HG03575 (cell line): ENCODE measurements around the gene BNIP3.
"Not testable (repeated sequence)": the region's sequence is repeated elsewhere in the genome, so short reads cannot be mapped to it uniquely, and the experiment has no call there.

Experiments
- ATAC-seq: cut with Tn5 transposase; IDR thresholded peaks from one replicate; pipeline ENCODE4 v1.9.1; 2021; ENCODE audit not compliant: unreplicated experiment, insufficient number of reproducible peaks, low FRiP score; ENCODE audit errors: extremely low read depth

Gene BNIP3

DNA sequence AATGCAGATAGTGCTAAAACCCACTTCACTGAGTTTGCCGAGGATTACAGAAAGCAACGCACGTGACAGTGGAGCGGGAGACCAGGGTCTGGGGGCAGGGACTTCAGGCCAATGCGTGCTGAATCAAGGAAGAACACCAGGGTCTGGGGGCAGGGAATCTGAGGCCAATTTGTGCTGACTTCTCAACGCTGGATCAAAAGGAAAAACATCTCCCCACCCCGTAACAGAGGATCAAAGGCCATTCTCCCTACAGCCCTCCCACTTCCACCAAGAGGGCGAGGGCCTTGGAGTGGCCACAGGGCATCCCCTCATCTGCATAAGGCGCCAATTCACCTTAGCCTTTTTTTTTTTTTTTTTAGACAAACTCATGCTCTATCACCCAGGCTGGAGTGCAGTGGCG, 22.3 kb upstream of the BNIP3 start:
- no peak for ATAC-seq

DNA sequence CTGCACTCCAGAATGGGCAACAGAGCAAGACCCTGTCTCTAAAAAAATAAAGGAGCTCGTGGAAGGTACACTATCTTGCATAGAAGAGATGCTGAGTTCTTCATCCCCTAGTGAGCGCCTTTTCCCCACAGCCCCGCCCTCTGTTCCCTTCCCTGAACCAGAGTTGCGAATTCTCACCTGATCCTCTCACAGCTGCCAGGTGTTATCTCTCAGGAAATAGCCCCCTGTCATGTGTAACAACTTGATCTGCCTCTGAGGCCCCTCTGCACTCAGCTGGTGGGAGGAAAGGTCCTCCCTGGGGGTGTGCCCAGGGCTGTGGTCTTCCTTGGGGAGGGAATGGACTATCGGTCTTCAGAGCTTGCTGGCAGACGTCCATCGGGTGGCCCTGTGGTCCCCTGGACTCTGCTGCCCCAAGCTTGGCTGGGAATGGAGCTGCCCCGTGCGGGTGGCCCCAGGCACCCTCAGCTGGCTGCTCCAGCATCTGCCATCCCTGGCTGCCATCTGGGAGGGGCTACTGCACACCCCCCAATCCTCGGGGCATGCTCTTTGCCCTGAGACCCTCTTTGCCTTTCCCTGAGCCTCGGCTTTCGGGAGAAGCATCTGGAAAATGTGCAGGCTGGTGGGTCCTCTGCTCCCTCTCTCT, 21.7 kb upstream of the BNIP3 start:
- no peak for ATAC-seq

DNA sequence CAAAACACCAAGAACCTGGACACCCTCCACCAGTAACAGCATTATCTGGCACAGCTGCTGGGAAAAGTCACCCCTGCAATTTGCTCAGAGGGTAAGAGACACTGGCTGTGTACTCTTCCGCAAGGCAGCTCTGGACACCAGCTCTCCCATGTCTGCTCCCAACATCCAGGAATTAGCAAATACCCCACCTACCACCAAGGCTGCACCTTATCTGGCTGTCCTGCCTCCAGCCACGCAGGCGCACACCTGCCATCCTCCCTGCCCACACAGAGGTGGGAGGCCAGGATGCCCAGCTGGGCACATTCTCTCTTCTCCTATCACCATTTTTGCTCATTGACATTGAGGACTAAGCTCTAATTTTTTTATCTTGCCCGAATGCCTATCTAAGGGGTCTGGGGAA, 20.3 kb upstream of the BNIP3 start:
- no peak for ATAC-seq

DNA sequence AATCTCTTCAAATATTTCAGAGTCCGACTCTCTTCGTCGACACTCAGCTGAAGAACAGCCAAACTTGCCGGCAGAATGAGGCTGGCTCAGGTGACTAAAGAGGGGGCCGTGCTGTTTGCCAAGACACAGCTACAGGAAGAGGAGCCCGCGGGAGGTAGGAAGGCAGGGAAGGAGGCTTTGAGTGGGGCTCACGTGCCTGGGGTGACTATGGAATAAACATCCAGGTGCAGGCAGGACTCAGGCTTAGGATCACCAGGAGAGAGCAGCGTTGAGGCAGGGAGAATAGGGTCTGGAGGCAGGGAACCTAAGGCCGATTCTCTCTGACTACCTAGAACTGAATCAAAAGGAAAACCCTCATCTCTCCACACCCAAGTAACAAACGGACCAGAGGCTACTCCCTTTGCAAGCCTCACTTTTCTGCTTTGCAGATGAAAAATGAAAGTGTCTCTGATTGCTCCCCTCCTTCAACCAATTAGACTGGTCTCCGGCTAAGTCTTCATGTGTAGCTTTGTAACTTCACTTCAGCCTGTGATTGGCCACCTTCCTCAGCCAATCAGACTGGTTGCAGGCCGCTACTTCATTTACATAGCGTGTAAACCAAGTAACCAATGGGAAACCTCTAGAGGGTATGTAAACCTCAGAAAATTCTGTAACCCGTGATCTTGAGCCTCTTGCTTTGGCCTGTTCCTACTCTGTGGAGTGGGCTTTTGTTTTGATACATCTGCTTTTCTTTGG, 19.7 kb upstream of the BNIP3 start:
- no peak for ATAC-seq

DNA sequence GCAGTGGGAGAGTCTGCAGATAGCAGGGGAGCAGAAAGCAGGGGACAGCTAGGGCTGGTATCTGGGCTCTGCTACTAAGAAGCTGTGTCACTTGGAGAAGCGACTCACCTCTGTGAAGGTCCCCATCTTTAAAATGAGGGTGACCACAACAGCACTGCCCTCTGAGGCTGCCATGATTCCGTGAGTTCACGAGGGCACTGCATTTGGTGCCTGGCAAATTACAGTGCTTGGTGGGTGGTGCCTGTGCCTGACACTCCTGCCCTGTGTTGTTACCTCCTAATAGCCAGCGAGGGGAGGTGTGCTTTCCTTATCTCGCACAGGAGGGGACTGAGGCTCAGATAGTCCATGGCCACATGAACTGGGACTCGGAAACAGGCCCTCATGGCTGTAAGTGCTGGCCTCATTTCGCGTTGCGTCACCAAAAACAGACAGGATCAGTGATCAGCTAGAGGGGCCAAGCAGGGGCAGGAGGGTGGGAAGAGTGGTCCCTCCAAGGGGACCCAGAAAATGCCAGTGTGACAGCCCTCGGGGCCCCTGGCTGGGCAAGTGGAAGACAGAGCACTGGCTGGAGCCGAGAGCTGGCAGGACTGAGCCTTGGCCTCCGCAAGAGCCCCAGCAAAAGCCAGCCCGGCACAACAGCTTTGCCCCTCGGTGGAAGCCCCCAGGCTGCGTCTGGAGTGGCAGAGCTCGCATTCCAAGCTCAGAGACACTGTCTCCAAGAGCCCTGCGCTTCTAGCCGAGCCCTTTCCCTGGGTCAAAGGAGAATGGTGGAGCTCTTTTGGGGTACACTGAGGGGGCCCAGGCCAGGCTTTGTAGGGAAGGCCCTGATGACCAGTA, 17.3 kb upstream of the BNIP3 start:
- no peak for ATAC-seq

DNA sequence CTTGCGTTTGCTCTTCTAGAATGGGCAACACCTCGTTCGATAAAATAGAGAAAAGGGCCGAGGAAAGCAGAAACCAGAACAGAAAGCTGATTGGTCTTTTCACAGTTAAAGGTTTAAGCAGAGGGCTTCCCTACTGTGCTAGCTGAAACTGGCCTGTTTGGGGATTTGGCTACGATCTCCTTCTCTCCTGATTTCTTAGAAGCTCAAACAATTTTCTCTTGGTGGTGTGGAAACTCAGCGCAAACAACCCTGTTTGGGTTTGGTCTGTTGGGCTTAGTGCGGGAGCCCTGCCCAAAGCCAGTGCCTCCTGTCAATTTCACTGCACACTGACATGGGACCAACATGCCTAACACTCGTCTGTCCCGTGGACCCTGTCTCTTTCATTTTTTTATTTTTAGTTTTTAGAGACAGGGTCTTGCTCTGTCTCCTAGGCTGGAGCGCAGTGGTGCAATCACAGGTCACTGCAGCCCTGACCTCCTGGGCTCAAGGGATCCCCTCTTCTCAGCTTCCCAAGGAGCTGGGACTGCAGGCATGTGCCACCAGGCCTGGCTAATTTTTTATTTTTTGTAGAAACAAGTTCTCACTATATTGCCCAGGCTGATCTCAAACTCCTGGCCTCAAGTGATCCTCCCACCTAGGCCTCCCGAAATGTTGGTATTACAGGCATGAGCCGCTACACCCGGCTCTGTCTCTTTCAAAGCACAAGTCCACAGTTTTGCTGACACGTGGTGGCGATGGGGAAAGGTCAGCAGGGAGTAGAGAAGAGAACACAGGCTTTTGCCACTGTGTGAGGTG, 16.5 kb upstream of the BNIP3 start:
- no peak for ATAC-seq

DNA sequence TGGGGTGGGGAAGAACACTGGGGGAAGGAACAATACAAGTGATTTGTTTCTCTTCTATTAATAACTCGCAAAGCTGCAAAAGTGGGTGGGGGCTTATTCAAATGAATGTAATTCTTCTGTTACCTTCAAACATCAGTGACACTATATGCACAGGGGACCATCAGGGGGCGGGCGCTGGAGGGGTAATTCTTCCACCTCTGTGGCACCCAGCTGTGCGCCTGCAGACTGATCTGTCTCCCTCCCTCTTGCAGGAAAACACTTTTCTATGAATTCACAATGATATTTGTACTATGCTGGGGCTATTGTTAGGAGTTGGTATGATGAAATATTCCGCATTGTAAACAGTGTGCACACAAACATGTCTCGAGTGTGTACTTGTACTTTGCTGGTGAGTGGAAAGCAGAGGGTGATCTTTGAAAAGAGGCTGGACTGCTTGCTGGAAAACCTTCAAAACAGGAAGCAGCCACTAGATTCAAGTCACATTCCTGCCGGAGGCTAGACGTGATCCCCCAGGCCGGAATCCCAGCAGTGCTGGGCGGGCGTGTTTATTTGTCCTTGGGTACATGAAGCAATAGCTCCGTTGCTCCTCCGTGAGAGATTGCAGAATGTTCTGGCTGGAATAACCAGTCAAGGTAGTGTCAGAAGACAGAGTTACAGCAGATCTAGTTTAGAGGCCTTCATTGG, 15.8 kb upstream of the BNIP3 start:
- ATAC-seq = no peak

DNA sequence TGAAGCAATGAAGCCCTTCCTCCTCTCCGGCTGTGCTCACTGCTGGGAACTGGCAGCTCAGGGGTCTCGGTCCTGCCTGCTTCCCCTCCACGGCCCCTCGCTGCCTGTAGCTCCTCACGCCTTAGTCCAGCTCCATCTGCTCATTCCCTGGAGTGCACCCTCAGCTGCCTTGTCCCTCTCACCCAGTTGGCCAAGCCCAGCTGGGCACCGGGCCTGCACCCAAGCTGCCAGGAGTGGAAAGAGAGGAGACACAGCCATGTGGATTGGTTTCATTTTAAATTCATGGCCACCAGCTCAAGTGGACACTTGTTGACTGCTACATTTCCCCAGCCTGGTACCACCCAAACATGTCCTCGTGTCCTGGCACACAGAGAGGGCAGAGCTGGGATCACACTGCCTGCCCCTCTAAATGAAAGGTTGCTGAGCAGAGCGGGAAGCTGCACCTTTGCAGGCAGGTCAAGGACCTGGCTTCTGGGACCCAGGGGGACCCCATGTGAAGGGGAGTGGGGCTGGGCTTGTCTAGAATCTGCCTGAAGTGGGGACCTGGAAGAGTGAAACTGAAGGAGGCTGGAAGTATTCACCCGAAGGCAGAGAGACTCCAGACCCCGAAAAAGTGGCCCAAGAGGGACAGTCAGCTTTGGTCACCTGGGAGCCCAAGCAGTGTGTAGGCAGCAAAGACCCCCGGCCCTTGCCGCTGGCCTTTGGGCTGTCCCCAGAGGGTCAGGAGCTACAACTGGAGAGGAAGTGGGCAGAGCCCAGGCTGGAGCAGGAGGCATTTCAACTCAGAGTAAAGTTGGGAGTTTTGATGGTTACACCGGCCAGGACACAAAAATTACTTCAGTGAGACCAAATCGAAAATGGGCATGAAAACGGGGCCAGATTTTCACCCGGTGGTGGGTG, 15.0 kb upstream of the BNIP3 start:
- ATAC-seq = no peak

DNA sequence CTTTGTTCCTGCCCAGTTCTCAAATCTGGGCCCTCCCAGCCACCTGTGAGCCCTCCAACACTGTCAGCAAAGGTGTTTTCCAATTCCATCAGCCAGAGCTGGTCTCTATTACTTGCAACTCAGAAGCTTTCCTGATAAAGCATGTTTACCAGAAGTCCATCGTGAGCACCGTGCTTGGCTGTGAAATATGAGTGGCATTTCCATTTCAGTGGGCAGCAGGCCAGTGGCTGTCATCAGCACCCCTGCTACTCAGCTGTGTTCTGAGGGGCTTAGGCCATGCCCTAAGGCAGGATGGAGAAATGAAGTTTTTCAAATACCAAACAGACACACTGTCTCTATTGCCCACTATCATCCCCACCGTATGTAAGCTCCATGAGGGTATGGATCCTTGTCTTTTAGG, 12.7 kb upstream of the BNIP3 start:
- ATAC-seq = no peak

DNA sequence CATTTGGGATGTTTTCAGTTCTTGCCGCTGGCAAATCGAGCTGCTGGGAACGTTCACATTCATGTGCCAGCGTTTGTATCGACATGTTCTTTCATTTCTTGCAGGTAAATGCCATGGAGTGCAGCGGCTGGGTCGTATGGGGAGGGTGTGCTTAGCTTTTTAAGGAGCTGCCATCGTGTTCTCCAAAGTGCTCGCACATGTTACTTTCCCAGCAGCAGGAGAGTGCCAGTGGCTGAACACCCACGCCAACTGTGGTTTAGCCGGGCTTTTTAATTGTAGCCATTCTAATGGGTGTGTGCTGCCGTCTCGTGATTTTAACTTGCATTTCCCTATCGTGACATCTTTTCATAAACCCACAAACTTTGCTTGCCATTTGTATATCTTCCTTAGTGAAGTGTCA, 11.6 kb upstream of the BNIP3 start:
- no peak for ATAC-seq

DNA sequence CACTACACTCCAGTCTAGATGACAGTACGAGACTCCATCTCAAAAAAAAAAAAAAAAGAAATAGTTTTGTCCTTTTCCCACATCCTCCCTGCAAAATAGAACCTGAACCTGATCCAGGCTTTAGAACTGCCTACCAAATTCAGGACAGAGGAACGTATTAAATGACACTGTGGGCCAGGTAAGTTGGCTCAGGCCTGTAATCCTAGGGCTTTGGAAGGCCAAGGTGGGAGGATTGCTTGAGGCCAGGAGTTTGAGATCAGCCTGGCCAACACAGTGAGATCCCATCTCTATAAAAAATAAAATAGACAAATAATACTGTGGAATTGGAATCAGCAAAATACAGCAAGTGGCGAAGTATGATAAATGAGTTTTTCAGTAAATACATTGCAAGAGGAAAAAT, 10.0 kb upstream of the BNIP3 start:
- ATAC-seq = no peak

DNA sequence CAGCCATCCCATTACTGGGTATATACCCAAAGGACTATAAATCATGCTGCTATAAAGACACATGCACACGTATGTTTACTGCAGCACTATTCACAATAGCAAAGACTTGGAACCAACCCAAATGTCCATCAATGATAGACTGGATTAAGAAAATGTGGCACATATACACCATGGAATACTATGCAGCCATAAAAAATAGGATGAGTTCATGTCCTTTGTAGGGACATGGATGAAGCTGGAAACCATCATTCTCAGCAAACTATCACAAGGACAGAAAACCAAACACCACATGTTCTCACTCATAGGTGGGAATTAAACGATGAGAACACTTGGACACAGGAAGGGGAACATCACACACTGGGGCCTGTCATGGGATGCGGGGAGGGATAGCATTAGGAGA, 6.1 kb upstream of the BNIP3 start:
- not testable (repeated sequence) for ATAC-seq

DNA sequence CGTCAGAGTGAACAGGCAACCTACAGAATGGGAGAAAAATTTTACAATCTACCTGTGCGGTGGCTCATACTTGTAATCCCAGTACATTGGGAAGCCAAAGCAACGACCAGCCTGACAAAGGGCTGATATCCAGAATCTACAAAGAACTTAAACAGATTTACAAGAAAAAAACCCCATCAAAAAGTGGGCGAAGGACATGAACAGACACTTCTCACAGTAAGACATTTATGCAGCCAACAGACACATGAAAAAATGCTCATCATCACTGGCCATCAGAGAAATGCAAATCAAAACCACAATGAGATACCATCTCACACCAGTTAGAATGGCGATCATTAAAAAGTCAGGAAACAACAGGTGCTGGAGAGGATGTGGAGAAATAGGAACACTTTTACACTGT, 5.6 kb upstream of the BNIP3 start:
- not testable (repeated sequence) for ATAC-seq

DNA sequence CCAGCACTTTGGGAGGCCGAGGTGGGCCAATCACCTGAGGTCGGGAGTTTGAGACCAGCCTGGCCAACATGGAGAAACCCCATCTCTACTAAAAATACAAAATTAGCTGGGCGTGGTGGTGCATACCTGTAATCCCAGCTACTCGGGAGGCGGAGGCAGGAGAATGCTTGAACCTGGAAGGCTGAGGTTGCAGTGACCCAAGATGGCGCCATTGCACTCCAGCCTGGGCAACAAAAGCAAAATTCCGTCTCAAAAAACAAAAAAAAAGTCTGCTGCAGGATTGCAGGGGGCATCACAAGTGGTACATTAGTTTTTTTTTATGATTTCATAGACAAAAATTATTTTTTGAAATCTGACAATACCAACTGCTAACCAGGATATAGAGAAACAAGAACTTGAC, 5.1 kb upstream of the BNIP3 start:
- ATAC-seq = not testable (repeated sequence)

DNA sequence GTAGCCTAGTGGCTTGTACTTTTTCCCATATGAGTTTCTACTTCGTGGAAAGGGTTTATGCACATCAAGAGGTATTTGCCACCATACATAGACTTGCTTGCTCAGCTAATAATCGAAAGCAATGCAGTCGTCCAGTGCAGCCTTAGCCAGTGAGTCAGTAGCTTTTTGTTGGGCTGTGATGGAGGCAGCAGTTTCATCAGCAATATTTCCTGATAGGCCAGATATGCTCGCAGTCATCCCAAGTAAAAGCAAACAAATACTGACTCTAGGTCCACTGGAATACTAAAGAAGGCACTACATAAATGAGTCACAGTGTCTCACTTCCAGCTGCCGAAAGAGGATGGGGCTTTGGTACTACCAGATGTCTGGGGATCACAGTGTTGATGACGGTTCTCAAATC, 2.1 kb upstream of the BNIP3 start:
- ATAC-seq = no peak

DNA sequence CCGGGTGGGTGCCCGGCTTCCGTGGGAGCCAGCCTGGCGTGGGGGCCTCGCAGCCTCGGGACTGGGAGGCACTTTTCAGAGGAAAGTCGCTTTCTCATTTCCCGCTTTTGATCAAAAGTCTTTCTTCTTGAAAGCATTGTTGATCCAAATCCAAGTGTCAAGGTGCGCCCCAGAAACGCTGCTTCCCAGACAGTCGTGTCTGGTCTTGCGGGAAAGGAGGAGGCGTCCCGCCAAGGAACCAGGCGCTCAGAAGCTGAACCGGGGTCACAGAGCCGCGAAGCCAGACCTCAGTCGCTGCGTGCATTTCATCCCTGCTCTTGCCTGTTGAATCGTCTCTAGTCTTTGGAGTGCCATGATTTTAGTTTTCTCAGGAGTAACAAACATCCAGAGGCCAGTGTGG, 1.1 kb upstream of the BNIP3 start:
- ATAC-seq = no peak

DNA sequence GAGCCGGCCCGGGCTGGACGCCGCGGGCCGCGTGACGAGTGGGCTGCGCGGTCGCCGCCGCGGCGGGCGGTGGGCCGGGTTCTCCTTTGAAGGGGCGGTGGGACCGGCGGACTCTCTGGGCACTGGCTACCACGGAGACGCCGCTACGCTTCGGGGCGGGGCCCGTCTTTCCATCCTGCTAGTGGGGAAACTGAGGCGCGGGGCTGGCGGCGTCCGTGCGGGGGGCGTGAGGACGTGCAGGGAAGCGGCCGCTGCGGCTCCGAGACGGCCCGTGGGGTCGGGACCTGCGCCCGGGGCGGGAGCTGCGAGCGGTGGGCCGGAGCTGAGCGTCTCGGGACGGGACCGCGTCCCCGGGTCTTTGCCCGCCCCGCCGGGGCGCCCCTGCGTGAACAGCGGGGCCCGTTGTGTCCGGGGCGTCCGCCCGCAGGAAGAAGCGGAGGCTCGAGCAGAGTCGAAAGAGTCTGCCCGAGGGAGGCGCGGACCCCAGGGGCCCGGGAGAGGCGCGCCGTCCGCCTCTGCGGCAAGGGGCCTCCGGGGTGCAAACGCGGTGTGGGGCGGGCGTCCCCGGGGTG, 548 bp upstream of the BNIP3 start:
- ATAC-seq = no peak
